NB4 (cell line): Measurements from ENCODE around the gene HCAR1.

ENCODE experiments used
- DNase-seq: peaks from one replicate; pipeline ENCODE4 v3.0.0; 2010; ENCODE audit warnings: low read depth
- H3K4me3 ChIP-seq: one replicate; pipeline ENCODE4 v1.5.1; 2011; ENCODE audit warnings: mild to moderate bottlenecking, low read depth, low read length, moderate library complexity
- MYC ChIP-seq: IDR thresholded peaks from 2 replicates; pipeline ENCODE4 v1.6.1; 2011; ENCODE audit warnings: low read depth, low read length
- POLR2A ChIP-seq: IDR thresholded peaks from 2 replicates; pipeline ENCODE4 v1.6.1; 2011; ENCODE audit warnings: mild to moderate bottlenecking; ENCODE audit not compliant: insufficient read length; ENCODE audit errors: extremely low read depth
- TF ChIP-seq, protein P1 (sequence below): IDR thresholded peaks from 2 replicates; pipeline ENCODE4 v1.6.1; 2011; ENCODE audit warnings: low read depth, low read length
- TF ChIP-seq, protein P2 (sequence below): IDR thresholded peaks from one replicate; pipeline ENCODE4 v1.5.1; 2012; ENCODE audit warnings: low read depth, low read length

Gene HCAR1

DNA sequence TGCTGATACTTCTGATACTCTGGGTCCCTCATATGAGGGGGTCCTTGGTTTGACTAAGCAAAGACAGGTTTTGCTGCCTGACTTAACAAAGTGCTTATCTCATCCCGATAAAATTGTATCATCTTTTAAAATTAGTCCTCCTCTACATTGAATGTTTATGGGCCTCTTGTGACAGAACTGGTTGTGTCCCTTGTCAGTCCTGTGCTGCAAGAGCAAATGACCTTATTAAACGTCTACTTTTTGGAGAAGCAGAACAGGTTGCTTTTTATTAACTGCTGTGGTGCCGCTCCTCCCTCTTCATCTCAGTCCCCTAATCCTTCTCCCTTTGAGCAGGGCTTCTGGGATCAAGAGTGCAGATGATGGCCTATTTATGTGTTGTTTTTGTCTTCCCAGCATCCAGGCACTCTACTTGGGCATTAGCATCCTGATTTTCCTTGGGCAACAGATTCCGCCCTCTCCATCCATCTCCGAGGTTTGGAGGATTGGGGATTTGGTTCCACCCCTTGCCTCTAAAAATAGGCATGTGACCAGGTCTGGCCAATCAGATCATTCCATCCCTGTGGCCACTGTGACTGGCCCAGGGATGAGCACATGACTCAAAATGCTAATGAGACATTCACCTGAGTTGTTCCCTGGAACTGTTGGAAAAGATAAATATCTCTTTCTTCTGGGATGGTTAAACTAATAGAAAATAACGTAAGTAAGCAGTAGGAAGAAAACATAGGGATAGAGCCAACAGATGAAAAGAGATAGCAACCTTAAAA, 19.1 kb upstream of the HCAR1 start:
- TF ChIP-seq POLR2A (no peak), MYC (no peak)
- TF ChIP-seq, protein P1, sequence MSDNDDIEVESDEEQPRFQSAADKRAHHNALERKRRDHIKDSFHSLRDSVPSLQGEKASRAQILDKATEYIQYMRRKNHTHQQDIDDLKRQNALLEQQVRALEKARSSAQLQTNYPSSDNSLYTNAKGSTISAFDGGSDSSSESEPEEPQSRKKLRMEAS = 0 out of 2 replicates have a peak, but pooled peaks have one; percentile 18
- TF ChIP-seq, protein P2, sequence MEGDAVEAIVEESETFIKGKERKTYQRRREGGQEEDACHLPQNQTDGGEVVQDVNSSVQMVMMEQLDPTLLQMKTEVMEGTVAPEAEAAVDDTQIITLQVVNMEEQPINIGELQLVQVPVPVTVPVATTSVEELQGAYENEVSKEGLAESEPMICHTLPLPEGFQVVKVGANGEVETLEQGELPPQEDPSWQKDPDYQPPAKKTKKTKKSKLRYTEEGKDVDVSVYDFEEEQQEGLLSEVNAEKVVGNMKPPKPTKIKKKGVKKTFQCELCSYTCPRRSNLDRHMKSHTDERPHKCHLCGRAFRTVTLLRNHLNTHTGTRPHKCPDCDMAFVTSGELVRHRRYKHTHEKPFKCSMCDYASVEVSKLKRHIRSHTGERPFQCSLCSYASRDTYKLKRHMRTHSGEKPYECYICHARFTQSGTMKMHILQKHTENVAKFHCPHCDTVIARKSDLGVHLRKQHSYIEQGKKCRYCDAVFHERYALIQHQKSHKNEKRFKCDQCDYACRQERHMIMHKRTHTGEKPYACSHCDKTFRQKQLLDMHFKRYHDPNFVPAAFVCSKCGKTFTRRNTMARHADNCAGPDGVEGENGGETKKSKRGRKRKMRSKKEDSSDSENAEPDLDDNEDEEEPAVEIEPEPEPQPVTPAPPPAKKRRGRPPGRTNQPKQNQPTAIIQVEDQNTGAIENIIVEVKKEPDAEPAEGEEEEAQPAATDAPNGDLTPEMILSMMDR = no peak
- no peak overlapping the region for H3K4me3 ChIP-seq
- no peak for DNase-seq

DNA sequence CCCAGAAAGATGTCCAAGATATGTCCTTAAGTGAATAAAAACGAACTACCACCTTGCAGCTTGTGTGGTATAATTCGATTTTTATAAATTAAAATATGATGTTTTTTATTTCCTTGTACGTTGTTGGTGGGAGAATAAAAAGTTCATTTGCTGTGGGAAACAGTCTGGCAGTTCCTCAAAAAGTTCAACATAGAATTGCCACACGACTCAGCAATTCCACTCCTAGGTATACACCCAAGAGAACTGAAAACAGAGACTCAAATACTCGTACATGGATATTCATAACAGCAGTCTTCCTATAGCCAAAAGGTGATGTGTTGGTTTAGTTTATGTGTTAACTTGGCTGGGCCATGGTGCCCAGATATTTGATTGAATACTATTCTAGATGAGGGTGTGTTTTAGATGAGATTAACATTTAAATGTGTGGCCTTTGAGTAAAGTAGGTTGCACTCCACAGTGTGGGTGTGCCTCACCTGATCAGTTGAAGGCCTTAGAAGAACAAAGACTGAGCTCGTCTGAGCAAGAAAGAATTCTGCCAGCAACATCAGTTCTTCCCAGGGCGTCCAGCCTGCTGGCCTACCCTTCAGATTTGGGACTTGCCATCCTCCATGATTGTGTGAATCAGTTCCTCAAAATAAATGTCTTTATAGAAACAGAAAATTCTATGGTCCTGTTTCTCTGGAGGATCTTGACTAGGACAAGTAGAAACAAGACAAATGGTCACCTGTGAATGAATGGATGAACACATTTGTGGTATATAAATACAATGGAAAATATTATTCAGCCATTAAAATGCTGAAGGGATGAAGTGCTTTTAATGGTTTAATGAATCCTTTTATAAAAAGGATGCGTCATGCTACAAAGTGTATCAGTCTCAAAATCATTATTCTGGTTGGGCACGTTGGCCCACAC, 16.8 kb upstream of the HCAR1 start:
- DNase-seq = peak; percentile 56
- TF ChIP-seq, protein P1 = no peak
- TF ChIP-seq POLR2A (no peak), MYC (no peak)
- TF ChIP-seq, protein P2 = no peak
- no peak overlapping the region for H3K4me3 ChIP-seq

DNA sequence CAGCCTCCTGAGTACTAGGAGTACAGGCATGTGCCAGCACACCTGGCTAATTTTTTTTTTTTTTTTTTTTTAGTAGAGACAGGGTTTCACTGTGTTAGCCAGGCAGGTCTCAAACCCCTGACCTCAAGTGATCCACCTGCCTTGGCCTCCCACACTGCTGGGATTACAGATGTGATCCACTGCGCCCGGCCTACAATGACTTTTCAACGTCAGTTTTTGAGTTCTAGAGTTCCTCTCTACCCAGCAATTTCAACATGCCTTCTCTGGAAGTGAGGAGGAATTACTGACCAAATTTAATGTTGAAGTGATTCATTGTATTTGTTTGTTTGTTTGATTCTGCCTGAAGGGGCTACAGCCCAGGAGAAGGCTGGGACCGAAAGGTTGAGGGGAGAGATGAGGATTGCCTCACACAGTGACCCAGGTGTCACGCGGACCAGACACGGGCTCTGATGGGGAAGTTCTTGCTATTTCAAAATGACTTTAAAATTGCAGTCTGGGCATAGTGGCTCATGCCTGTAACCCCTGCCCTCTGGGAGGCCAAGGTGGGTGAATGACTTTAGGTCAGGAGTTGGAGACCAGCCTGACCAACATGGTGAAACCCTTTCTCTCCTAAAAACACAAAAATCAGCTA, 13.4 kb upstream of the HCAR1 start:
- DNase-seq = no peak
- TF ChIP-seq POLR2A = no peak
- no peak for TF ChIP-seq MYC
- TF ChIP-seq, protein P1 = no peak
- TF ChIP-seq, protein P2 = no peak
- no peak overlapping the region for H3K4me3 ChIP-seq

DNA sequence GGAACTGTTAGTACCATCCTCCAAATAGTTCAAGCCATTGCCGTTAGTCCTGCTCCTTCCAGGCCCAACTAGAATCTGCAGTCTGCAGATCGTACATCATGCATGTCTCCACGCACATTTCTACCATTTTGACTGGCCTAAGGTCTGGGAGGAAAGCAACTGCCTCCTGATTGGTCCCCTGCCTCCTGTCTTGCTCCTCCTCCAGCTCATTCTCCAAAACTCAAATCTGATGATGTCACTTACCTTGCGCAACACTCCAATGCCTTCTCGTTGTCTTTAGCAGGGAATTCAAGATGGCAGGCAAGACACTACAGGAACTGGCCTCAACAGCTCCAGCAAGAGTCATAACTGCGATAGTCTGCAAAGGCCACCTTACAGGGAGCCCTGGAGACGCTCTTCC, 9.7 kb upstream of the HCAR1 start:
- peak; percentile 47 for DNase-seq
- no peak overlapping the region for H3K4me3 ChIP-seq
- no peak for TF ChIP-seq POLR2A
- no peak for TF ChIP-seq MYC
- TF ChIP-seq, protein P1 = no peak
- TF ChIP-seq, protein P2 = no peak

DNA sequence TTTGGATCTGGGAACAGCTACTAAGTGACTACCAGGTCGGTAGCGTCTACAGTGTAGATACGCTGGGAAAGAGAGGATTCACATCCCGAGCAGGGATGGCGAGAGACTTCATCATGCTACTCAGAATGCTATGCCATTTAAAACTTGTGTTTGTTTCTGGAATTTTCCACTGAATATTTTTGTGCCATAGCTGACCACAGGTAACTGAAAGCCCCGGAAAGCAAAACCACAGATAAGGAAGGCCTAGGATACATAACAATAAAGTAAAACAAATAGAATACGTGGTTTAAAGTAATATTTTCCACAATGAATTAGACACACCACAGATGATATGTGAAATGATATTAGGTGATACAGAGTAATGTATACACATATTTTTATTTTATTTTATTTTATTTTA, 7.9 kb upstream of the HCAR1 start:
- TF ChIP-seq POLR2A (no peak), MYC (no peak)
- TF ChIP-seq, protein P1 = no peak
- TF ChIP-seq, protein P2 = no peak
- no peak overlapping the region for H3K4me3 ChIP-seq
- no peak for DNase-seq
